Left lung (tissue), 10 donors: ENCODE results near the gene TSR1. TPM values are rescaled to one million over a fixed set of nuclear protein-coding genes. Genes with fewer than 3 reads are reported as not detected.

Source experiments
- ATAC-seq: fragments of 200-7000 bp; cut with Tn5 transposase; one replicate; pipeline ENCODE4 v1.9.1; 2020; ENCODE audit warnings: moderate library complexity
- DNase-seq, 4 donors: peaks; one replicate each; pipeline ENCODE4 v3.0.0-alpha.2; 2013 to 2020
- H3K27ac ChIP-seq, 2 donors: fragments of 200-600 bp; sonication (generic) in 1 of 2; one replicate each; pipeline versions ENCODE4 v1.5.0 to v1.8.0; 2020 to 2021
- H3K27me3 ChIP-seq, 2 donors: fragments of 200-600 bp; sonication (generic) in 1 of 2; one replicate each; pipeline versions ENCODE4 v1.5.0 to v1.8.0; 2020 to 2021
- H3K36me3 ChIP-seq, 2 donors: fragments of 200-600 bp; sonication (generic) in 1 of 2; one replicate each; pipeline versions ENCODE4 v1.5.0 to v1.8.0; 2020 to 2021
- H3K4me1 ChIP-seq, 2 donors: fragments of 200-600 bp; one replicate each; pipeline ENCODE4 v1.8.0; 2021
- H3K4me3 ChIP-seq, 2 donors: fragments of 200-600 bp; sonication (generic) in 1 of 2; one replicate each; pipeline versions ENCODE4 v1.5.0 to v1.8.0; 2020 to 2021; ENCODE audit warnings: mild to moderate bottlenecking in 1 of 2
- H3K9me3 ChIP-seq, 2 donors: fragments of 200-600 bp; sonication (generic) in 1 of 2; one replicate each; pipeline versions ENCODE4 v1.5.0 to v1.8.0; 2020 to 2021
- CTCF ChIP-seq, 2 donors: fragments of 200-600 bp; sonication (generic) in 1 of 2; IDR thresholded peaks; one replicate each; pipeline versions ENCODE4 v1.5.0 to v1.8.0; 2021; ENCODE audit warnings: antibody characterized with exemption in 2 of 2
- intact Hi-C, 2 donors: fragments of 100-400 bp; cut with DNase I; formaldehyde crosslinking; loops; one replicate each; pipeline versions ENCODE4 v1.11.2 to v1.14.2; 2022
- polyA plus RNA-seq, 6 donors: library from polyadenylated mRNA; unstranded; fragments of 120-200 nt; gene quantifications; one replicate each; pipeline ENCODE4 v1.2.1, GENCODE V29; 2013; ENCODE audit not compliant: insufficient read length in 6 of 6
- total RNA-seq, 2 donors: library from RNA; stranded (reverse); fragmentation: NEBNext Ultra II Directional; extraction: Animal tissue kit (Norgen Biotek cat#: 25700); gene quantifications; one replicate each; pipeline ENCODE4 v1.2.1, GENCODE V29; 2021
- donor health status: DM: no; HTN: yes; CAD: no.
- donor health status: DM: no; HTN: no; CAD: no.

The TSR1 gene
- total and polyA plus RNA-seq, 8 donors, result 16.2 to 38.2 (median 35.6) TPM

GRCh38 chr17:2275722-2276121 lies 60.5 kb downstream of the TSR1 start:
- H3K9me3 ChIP-seq, result no peaks in the 10 kb centered on the region
- no peaks in the 10 kb centered on the region for H3K27me3 ChIP-seq
- no peak for TF ChIP-seq CTCF (IDR thresholded peaks at IDR 0.05)
- intact Hi-C loops, result no loop called here
- H3K4me1 ChIP-seq, result no peaks in the 10 kb centered on the region
- peaks cover 0 to 81% of the 10 kb centered on the region in 2 donors for H3K36me3 ChIP-seq
- ATAC-seq, result no peak
- no peak for DNase-seq
- H3K4me3 ChIP-seq, result no peak overlapping the region
- H3K27ac ChIP-seq, result no peak overlapping the region

GRCh38 chr17:2274414-2274813 lies 61.8 kb downstream of the TSR1 start:
- no peaks in the 10 kb centered on the region for H3K9me3 ChIP-seq
- H3K27me3 ChIP-seq, result no peaks in the 10 kb centered on the region
- no peak overlapping the region for H3K4me3 ChIP-seq
- H3K4me1 ChIP-seq, result no peaks in the 10 kb centered on the region
- no peak for TF ChIP-seq CTCF (IDR thresholded peaks at IDR 0.05)
- no peak for DNase-seq
- peaks cover 0 to 80% of the 10 kb centered on the region in 2 donors for H3K36me3 ChIP-seq
- intact Hi-C loops, result no loop called here
- H3K27ac ChIP-seq, result no peak overlapping the region
- ATAC-seq, result no peak

Other genes with a start within 250 kb of the TSR1 start
- 10 to 100 TPM; 27.7 to 32.3 TPM for gene SMG6, start 32.7 kb downstream of the TSR1 start, total RNA-seq
- gene SMG6, start 32.7 kb downstream of the TSR1 start, polyA plus RNA-seq, result 10 to 100 TPM; 34.4 to 42.2 (median 38.7) TPM
- gene SRR, start 32.5 kb downstream of the TSR1 start, total RNA-seq, result 10 to 100 TPM in 1 of 2 donors, 1 to 10 TPM in 1; 9.2 to 11.8 TPM
- gene SRR, start 32.5 kb downstream of the TSR1 start, polyA plus RNA-seq, result 10 to 100 TPM; 21.8 to 27.0 (median 23.9) TPM
- gene SGSM2, start 1.0 kb upstream of the TSR1 start, total RNA-seq, result 10 to 100 TPM; 43.6 to 52.7 TPM
- 100 to 1,000 TPM in 1 of 6 donors, 10 to 100 TPM in 5; 72.5 to 116 (median 90.1) TPM for gene SGSM2, start 1.0 kb upstream of the TSR1 start, polyA plus RNA-seq
- 10 to 100 TPM; 19.7 to 31.9 TPM for gene MNT, start 64.6 kb upstream of the TSR1 start, total RNA-seq
- 10 to 100 TPM; 10.9 to 20.5 (median 14.8) TPM for gene MNT, start 64.6 kb upstream of the TSR1 start, polyA plus RNA-seq
- 10 to 100 TPM; 25.1 to 30.6 TPM for gene METTL16, start 175.4 kb upstream of the TSR1 start, total RNA-seq
- gene METTL16, start 175.4 kb upstream of the TSR1 start, polyA plus RNA-seq, result 10 to 100 TPM; 38.1 to 51.8 (median 39.7) TPM